A549 (cell line): ENCODE results near the gene IRX4. TPM values are rescaled to one million over a fixed set of nuclear protein-coding genes. Genes with fewer than 3 reads are reported as not detected.

Source experiments
- ATAC-seq, 2 experiments: fragments of 200-7000 bp in 1 of 2; fragments of >200 bp in 1 of 2; cut with Nextera tagmentation in 1 of 2; cut with Tn5 transposase in 1 of 2; 3 replicates each; pipeline versions ENCODE4 v1.8.0 to v1.9.1; 2018 to 2020; ENCODE audit warnings: mild to moderate bottlenecking in 1 of 2, moderate library complexity in 1 of 2
- CTCF ChIA-PET: fragments of 300-600 bp; sonication (Branson Sonifier 250); formaldehyde crosslinking; extraction: SDS; loops from one replicate; lab custom pipeline; 2021; ENCODE audit warnings: antibody characterized with exemption, inconsistent platforms; lab: Yijun Ruan, JAX
- POLR2A ChIA-PET: fragments of 350-600 bp; formaldehyde crosslinking; extraction: SDS; loops from one replicate; lab custom pipeline; 2021; ENCODE audit warnings: antibody characterized with exemption, inconsistent platforms; lab: Yijun Ruan, JAX
- DNase-seq, 2 experiments: peaks; one replicate each; pipeline versions ENCODE4 v3.0.0 to v3.0.0-alpha.2; 2011 to 2016; ENCODE audit warnings: low read depth in 1 of 2, low spot score in 1 of 2
- FAIRE-seq: peaks from 2 replicates; lab custom pipeline; 2011; peaks lifted over from hg19 to GRCh38; lab: Jason Lieb, UNC
- H3K27ac ChIP-seq, 2 experiments: fragments of >200 bp; sonication (Bioruptor Twin); formaldehyde crosslinking; 3 replicates each; pipeline ENCODE4 v1.5.1; 2016 to 2017
- H3K4me1 ChIP-seq: fragments of >200 bp; sonication (Bioruptor Twin); formaldehyde crosslinking; 3 replicates; pipeline ENCODE4 v1.6.1; 2016
- H3K4me2 ChIP-seq: fragments of >200 bp; sonication (Bioruptor Twin); formaldehyde crosslinking; 3 replicates; pipeline ENCODE4 v1.6.1; 2016
- H3K4me3 ChIP-seq: fragments of >200 bp; sonication (Bioruptor Twin); formaldehyde crosslinking; 3 replicates; pipeline ENCODE4 v1.5.1; 2016
- H3K9me3 ChIP-seq: fragments of >200 bp; sonication (Bioruptor Twin); formaldehyde crosslinking; 3 replicates; pipeline ENCODE4 v1.6.1; 2016
- ATOH8 ChIP-seq: fragments of 250-450 bp; sonication (Bioruptor Pico); IDR thresholded peaks from 2 replicates; pipeline ENCODE4 v1.5.0; 2020; ENCODE audit warnings: low read depth, mild to moderate bottlenecking, moderate library complexity
- BHLHE40 ChIP-seq: IDR thresholded peaks from 2 replicates; pipeline ENCODE4 v1.6.1; 2012; ENCODE audit warnings: low read depth, low read length, inconsistent platforms
- CBX8 ChIP-seq: fragments of 200-600 bp; sonication (generic); IDR thresholded peaks from 2 replicates; pipeline ENCODE4 v1.6.1; 2016
- CEBPB ChIP-seq, 2 experiments: fragments of >200 bp in 1 of 2; sonication (Bioruptor Twin) in 1 of 2; formaldehyde crosslinking in 1 of 2; IDR thresholded peaks; 2 replicates each; pipeline ENCODE4 v1.6.1; 2012 to 2016
- CHD2 ChIP-seq: fragments of 150-350 bp; IDR thresholded peaks from 2 replicates; pipeline ENCODE4 v1.6.1; 2014; ENCODE audit warnings: low read length; ENCODE audit not compliant: partially characterized antibody
- EHF ChIP-seq: fragments of 250-450 bp; sonication (Bioruptor Pico); IDR thresholded peaks from 2 replicates; pipeline ENCODE4 v1.5.0; 2020; ENCODE audit warnings: mild to moderate bottlenecking
- ELK1 ChIP-seq: fragments of 150-350 bp; IDR thresholded peaks from 2 replicates; pipeline ENCODE4 v1.6.1; 2014; ENCODE audit warnings: low read depth, mild to moderate bottlenecking, low read length
- FOSB ChIP-seq: fragments of 250-450 bp; sonication (Bioruptor Pico); IDR thresholded peaks from 2 replicates; pipeline ENCODE4 v1.5.0; 2020; ENCODE audit warnings: mild to moderate bottlenecking, moderate library complexity
- GATA3 ChIP-seq: IDR thresholded peaks from 2 replicates; pipeline ENCODE4 v1.6.1; 2012; ENCODE audit warnings: borderline replicate concordance
- HDAC2 ChIP-seq: fragments of 200-600 bp; sonication (generic); IDR thresholded peaks from 2 replicates; pipeline ENCODE4 v1.6.1; 2016
- HOXB13 ChIP-seq: fragments of 250-450 bp; sonication (Bioruptor Pico); IDR thresholded peaks from 2 replicates; pipeline ENCODE4 v1.5.0; 2020; ENCODE audit warnings: low read depth, mild to moderate bottlenecking, moderate library complexity
- HOXB5 ChIP-seq: fragments of 250-450 bp; sonication (Bioruptor Pico); IDR thresholded peaks from 2 replicates; pipeline ENCODE4 v1.5.0; 2020; ENCODE audit warnings: mild to moderate bottlenecking, moderate library complexity
- JUNB ChIP-seq: fragments of >200 bp; sonication (Bioruptor Twin); formaldehyde crosslinking; IDR thresholded peaks from 2 replicates; pipeline ENCODE4 v1.6.1; 2016
- MAFK ChIP-seq: fragments of 450-650 bp; IDR thresholded peaks from 2 replicates; pipeline ENCODE4 v1.6.1; 2014; ENCODE audit not compliant: partially characterized antibody
- MAZ ChIP-seq: fragments of 150-350 bp; IDR thresholded peaks from 2 replicates; pipeline ENCODE4 v1.6.1; 2014; ENCODE audit warnings: antibody characterized with exemption, low read depth, low read length, borderline replicate concordance
- MYC ChIP-seq: IDR thresholded peaks from 2 replicates; pipeline ENCODE4 v1.6.1; 2012; ENCODE audit warnings: mild to moderate bottlenecking, inconsistent platforms, low read length, improper control_type of control experiment, borderline replicate concordance
- NFE2L2 ChIP-seq: fragments of 150-350 bp; conservative IDR thresholded peaks from 2 replicates; pipeline ENCODE4 v1.6.1; 2014; ENCODE audit warnings: low read length
- NR3C1 ChIP-seq: fragments of >200 bp; sonication (Bioruptor Twin); formaldehyde crosslinking; IDR thresholded peaks from 3 replicates; pipeline ENCODE4 v1.6.1; 2017
- PBX3 ChIP-seq: IDR thresholded peaks from 2 replicates; pipeline ENCODE4 v1.6.1; 2012
- RARB ChIP-seq: fragments of 250-450 bp; sonication (Bioruptor Pico); IDR thresholded peaks from 2 replicates; pipeline ENCODE4 v1.8.0; 2021; ENCODE audit warnings: mild to moderate bottlenecking, moderate library complexity
- RCOR1 ChIP-seq: fragments of 150-350 bp; IDR thresholded peaks from 2 replicates; pipeline ENCODE4 v1.6.1; 2014; ENCODE audit warnings: antibody characterized with exemption, low read length, low read depth
- REST ChIP-seq: fragments of 200-600 bp; sonication (generic); IDR thresholded peaks from 2 replicates; pipeline ENCODE4 v1.6.1; 2016; ENCODE audit warnings: antibody characterized with exemption, mild to moderate bottlenecking, moderate library complexity
- RFX5 ChIP-seq: fragments of 450-650 bp; IDR thresholded peaks from 2 replicates; pipeline ENCODE4 v1.7.1; 2014; ENCODE audit warnings: antibody characterized with exemption, mild to moderate bottlenecking, moderate library complexity
- TFCP2L1 ChIP-seq: fragments of 250-450 bp; sonication (Bioruptor Pico); IDR thresholded peaks from 2 replicates; pipeline ENCODE4 v1.5.0; 2021; ENCODE audit warnings: mild to moderate bottlenecking
- ZC3H11A ChIP-seq: fragments of 450-650 bp; IDR thresholded peaks from 2 replicates; pipeline ENCODE4 v1.6.1; 2014; ENCODE audit warnings: antibody characterized with exemption, mild to moderate bottlenecking
- ZFP36 ChIP-seq: fragments of 450-650 bp; IDR thresholded peaks from 2 replicates; pipeline ENCODE4 v1.6.1; 2014; ENCODE audit warnings: borderline replicate concordance; ENCODE audit not compliant: partially characterized antibody
- ZSCAN20 ChIP-seq: fragments of 250-450 bp; sonication (Bioruptor Pico); IDR thresholded peaks from 2 replicates; pipeline ENCODE4 v1.8.0; 2022; ENCODE audit warnings: mild to moderate bottlenecking, moderate library complexity
- WGBS: methylation state at CpG from one replicate; pipeline ENCODE4 v1.1.6; 2017; ENCODE audit errors: missing lambda C conversion rate; 5-methylcytosine and 5-hydroxymethylcytosine counted together
- polyA plus RNA-seq, 4 experiments: library from polyadenylated mRNA; depleted of rRNA in 3 of 4; stranded (reverse); fragments of >200 nt; fragmentation: RNase III in 1 of 4; extraction: RNeasy Plus Mini Kit Qiagen cat#74134 plus additional on column Dnase treatment in 1 of 4; gene quantifications; 2 replicates in 3 of 4; 3 replicates in 1 of 4; pipeline ENCODE4 v1.2.3, GENCODE V29; 2011 to 2017

IRX4 gene
- polyA plus RNA-seq, 2 of the 4 experiments (the other 2 are of a cell fraction) = 0.04 to 0.06 TPM

- ChIA-PET POLR2A (no interaction called here), CTCF (no interaction called here)
- TF ChIP-seq TFCP2L1 (CRISPR knock-in tag) (no peak), CHD2 (no peak)
- Histone ChIP-seq H3K4me3 (no peak overlapping the region), H3K9me3 (no peaks in the 10 kb centered on the region), H3K27ac (no peak overlapping the region), H3K4me2 (no peak overlapping the region), H3K4me1 (no peaks in the 10 kb centered on the region)
- FAIRE-seq = no peak
- DNase-seq = no peak
- WGBS = 24% methylated on average over 10 of the region's 66 CpGs
- peak; percentile 39 to 68; a peak in 4 of 6 replicates for ATAC-seq
Observed at GRCh38 chr5:1930880-1931603, 48.3 kb upstream of the IRX4 start.

- H3K27ac ChIP-seq = no peak overlapping the region
- CTCF ChIA-PET = no interaction called here
- 50% methylated on average over 11 of the region's 27 CpGs for WGBS
- H3K4me3 ChIP-seq = no peak overlapping the region
- no peaks in the 10 kb centered on the region for H3K4me1 ChIP-seq
- no peaks in the 10 kb centered on the region for H3K9me3 ChIP-seq
- TF ChIP-seq CEBPB (IDR thresholded peaks at IDR 0.05) (no peak), MYC (no peak), REST (no peak), EHF (CRISPR knock-in tag) (no peak), HOXB5 (CRISPR knock-in tag) (no peak), HOXB13 (CRISPR knock-in tag) (no peak), NR3C1 (no peak), RCOR1 (no peak), JUNB (no peak), NFE2L2 (no peak), ZFP36 (no peak)
- POLR2A ChIA-PET = no interaction called here
- no peak for DNase-seq
- no peak overlapping the region for H3K4me2 ChIP-seq
- FAIRE-seq = no peak
- peak; percentile 33 to 54; a peak in 3 of 6 replicates for ATAC-seq
Observed at GRCh38 chr5:1930501-1930879, 47.8 kb upstream of the IRX4 start.

GRCh38 chr5:1929108-1929991 is 46.6 kb upstream of the IRX4 start:
- Histone ChIP-seq H3K4me3 (no peak overlapping the region), H3K27ac (no peak overlapping the region), H3K4me2 (no peak overlapping the region), H3K9me3 (no peaks in the 10 kb centered on the region), H3K4me1 (no peaks in the 10 kb centered on the region)
- 45% methylated on average over 9 of the region's 9 CpGs for WGBS
- ATAC-seq (no peak), FAIRE-seq (no peak), DNase-seq (no peak)
- CTCF ChIA-PET = no interaction called here
- no peak for TF ChIP-seq EHF (CRISPR knock-in tag)
- TF ChIP-seq FOSB (CRISPR knock-in tag) = no peak
- no peak for TF ChIP-seq NFE2L2
- no peak for TF ChIP-seq MAFK
- TF ChIP-seq GATA3 = no peak
- TF ChIP-seq RFX5 = no peak
- TF ChIP-seq ZC3H11A = no peak
- TF ChIP-seq RARB (CRISPR knock-in tag) = no peak
- TF ChIP-seq CBX8 = no peak
- TF ChIP-seq ZFP36 = no peak
- TF ChIP-seq ELK1 = no peak
- no peak for TF ChIP-seq HDAC2
- TF ChIP-seq PBX3 = no peak
- no peak for TF ChIP-seq BHLHE40
- no peak for TF ChIP-seq ATOH8 (CRISPR knock-in tag)
- no peak for TF ChIP-seq ZSCAN20
- no peak for TF ChIP-seq MAZ
- POLR2A ChIA-PET = no interaction called here
